Measurements from ENCODE around the gene FBXO9. TPM values are rescaled to one million over a fixed set of nuclear protein-coding genes. Genes with fewer than 3 reads are reported as not detected.

FBXO9 gene
- total and polyA plus RNA-seq, 2 of the 8 experiments (the other 6 are each of a cell fraction or from before 2014, with no cell fraction given) = 41.3 to 50.9 TPM

- TF ChIP-seq PHF8 (conservative IDR thresholded peaks at IDR 0.05; ENCODE audit: low read depth, low read length) = no peak
- no peak for TF ChIP-seq KDM4A (IDR thresholded peaks at IDR 0.05; ENCODE audit: low read depth, low read length, severe bottlenecking)
- no peak for TF ChIP-seq EP300 (IDR thresholded peaks at IDR 0.05; ENCODE audit: borderline replicate concordance in 1 of 2, low read depth in 2 of 2, low read length in 2 of 2)
These were observed 70.9 kb downstream of the FBXO9 start (continued) for GRCh38 chr6:53136000-53136609.
